H1 (cell line): ENCODE data around the gene COX17. TPM values are rescaled to one million over a fixed set of nuclear protein-coding genes. Genes with fewer than 3 reads are reported as not detected.

Experiments
- ATF2 ChIP-seq: IDR thresholded peaks from 2 replicates; pipeline ENCODE4 v1.6.1; 2012; ENCODE audit warnings: low read length, inconsistent platforms
- CBX5 ChIP-seq: fragments of 300-800, 300-1000 bp; sonication (generic); IDR thresholded peaks from 2 replicates; pipeline ENCODE4 v1.7.1; 2016; ENCODE audit warnings: antibody characterized with exemption, low read length, low read depth
- CEBPB ChIP-seq: IDR thresholded peaks from 2 replicates; pipeline ENCODE4 v1.6.1; 2012; ENCODE audit warnings: low read depth, low read length
- CHD1 ChIP-seq: IDR thresholded peaks from 2 replicates; pipeline ENCODE4 v1.6.1; 2012; ENCODE audit warnings: low read depth, low read length, improper control_type of control experiment
- JUND ChIP-seq: IDR thresholded peaks from 2 replicates; pipeline ENCODE4 v1.6.1; 2011; ENCODE audit warnings: mild to moderate bottlenecking, improper control_type of control experiment, low read length
- RAD21 ChIP-seq, 2 experiments: IDR thresholded peaks in 1 of 2; conservative IDR thresholded peaks in 1 of 2; 2 replicates each; pipeline ENCODE4 v1.6.1; 2011; ENCODE audit warnings: low read depth in 2 of 2, low read length in 2 of 2, improper control_type of control experiment in 1 of 2, inconsistent platforms in 1 of 2, mild to moderate bottlenecking in 1 of 2, moderate library complexity in 1 of 2
- RXRA ChIP-seq: IDR thresholded peaks from 2 replicates; pipeline ENCODE4 v1.6.1; 2011; ENCODE audit warnings: low read depth, mild to moderate bottlenecking, low read length, moderate library complexity; ENCODE audit not compliant: insufficient read depth
- SIRT6 ChIP-seq: IDR thresholded peaks from one replicate; pipeline ENCODE4 v1.7.1; 2012; ENCODE audit warnings: low read length, inconsistent platforms
- polyA plus RNA-seq, 7 experiments: library from polyadenylated mRNA; depleted of rRNA in 3 of 7; stranded (reverse) in 5 of 7; unstranded in 2 of 7; fragments of >200 nt in 5 of 7; fragments of 200-250 nt in 2 of 7; gene quantifications; 1 replicate in 5 of 7; 2 replicates in 1 of 7; 4 replicates in 1 of 7; pipeline versions ENCODE4 v1.2.1 to v1.2.3, GENCODE V29; 2011 to 2013; ENCODE audit warnings: missing spikeins in 2 of 7, mixed read lengths in 2 of 7
- total RNA-seq: library from RNA; stranded (reverse); fragmentation: NEBNext Ultra II Directional; extraction: Animal tissue kit (Norgen Biotek cat#: 25700); gene quantifications from 2 replicates; pipeline ENCODE4 v1.2.1, GENCODE V29; 2021
- TF ChIP-seq, protein P1 (sequence below): IDR thresholded peaks from 2 replicates; pipeline ENCODE4 v1.6.1; 2011; ENCODE audit warnings: low read depth, mild to moderate bottlenecking, low read length; ENCODE audit not compliant: insufficient read depth
- TF ChIP-seq, protein P2 (sequence below): IDR thresholded peaks from 2 replicates; pipeline ENCODE4 v1.6.1; 2012; ENCODE audit warnings: inconsistent platforms

The COX17 gene
- total and polyA plus RNA-seq, 2 of the 8 experiments (the other 6 are each of a cell fraction or from before 2014, with no cell fraction given), result 34.2 to 43.0 TPM

DNA sequence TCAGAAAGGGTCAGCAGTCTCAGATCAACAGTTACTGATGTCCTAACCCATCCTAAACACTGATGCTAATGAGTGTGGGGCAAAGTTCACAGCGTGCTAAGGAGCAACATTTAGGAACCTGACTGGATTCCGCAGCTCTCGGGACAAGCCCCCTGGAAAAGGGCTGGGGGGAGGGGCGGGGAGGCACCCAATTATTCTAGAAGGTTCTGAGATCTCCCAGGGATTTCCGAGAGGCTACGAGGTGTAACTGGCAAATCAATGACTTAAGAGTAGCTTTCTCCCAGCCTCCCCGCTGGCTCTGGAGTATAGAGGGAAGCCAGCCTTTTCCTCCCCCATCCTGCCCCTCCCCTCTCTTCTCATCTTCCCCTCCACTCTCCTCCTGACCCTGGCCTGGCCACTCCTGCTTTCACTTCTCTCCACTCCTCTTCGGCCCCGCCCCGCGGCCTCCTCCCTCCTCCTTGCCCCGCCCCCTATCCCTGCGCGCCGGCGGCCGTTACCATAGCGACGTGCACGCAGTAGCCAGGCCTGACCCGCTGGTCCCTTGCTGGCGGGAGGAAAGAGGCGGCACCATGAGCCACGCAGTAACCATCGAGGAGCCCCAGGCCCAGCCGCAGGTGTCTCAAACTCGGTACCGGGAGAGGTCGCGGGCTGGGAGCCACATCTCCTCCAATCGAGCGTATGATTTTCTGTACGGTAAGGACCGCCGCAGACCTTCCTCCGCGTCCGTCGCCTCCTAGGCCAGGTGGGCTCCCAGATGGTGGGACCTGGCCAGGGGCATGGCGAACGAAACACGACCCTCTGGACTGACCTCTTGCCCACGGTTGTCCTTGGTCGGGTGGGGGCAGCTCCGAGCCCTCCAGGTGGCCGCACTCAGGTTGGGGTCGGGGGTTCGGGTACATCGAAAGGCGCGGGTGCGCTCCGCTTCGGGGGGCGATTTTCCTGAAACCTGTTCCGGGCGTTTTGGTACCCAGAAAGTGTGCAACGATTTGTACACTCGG, 25.6 kb upstream of the COX17 start, which contains the start of gene CFAP91 (continued):
- TF ChIP-seq ATF2 (no peak), JUND (no peak), CBX5 (no peak), CEBPB (no peak), SIRT6 (no peak), CHD1 (no peak), RXRA (no peak), RAD21 (IDR thresholded peaks at IDR 0.05 in 1 of 2, conservative IDR thresholded peaks at IDR 0.05 in 1 of 2; ENCODE audit: low read depth in 2 of 2, low read length in 2 of 2) (0 out of 4 replicates have a peak, but pooled peaks of 1 of the 2 experiments have one; percentile 1)
- TF ChIP-seq, protein P1, sequence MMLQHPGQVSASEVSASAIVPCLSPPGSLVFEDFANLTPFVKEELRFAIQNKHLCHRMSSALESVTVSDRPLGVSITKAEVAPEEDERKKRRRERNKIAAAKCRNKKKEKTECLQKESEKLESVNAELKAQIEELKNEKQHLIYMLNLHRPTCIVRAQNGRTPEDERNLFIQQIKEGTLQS, result no peak
- TF ChIP-seq, protein P2, sequence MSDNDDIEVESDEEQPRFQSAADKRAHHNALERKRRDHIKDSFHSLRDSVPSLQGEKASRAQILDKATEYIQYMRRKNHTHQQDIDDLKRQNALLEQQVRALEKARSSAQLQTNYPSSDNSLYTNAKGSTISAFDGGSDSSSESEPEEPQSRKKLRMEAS, result peak; percentile 93
